BLaER1 treated with 17β-estradiol and CSF1 and Interleukin-3, amounts not matched to agents 10 nM and 100 nM (cell line): ENCODE measurements around the gene HSBP1L1.

Experiments
- H3K27ac ChIP-seq, 11 experiments: shearing (Covaris generic); formaldehyde crosslinking; 2 replicates each; pipeline ENCODE4 v1.8.1; 2022
- H3K27me3 ChIP-seq, 11 experiments: shearing (Covaris generic); formaldehyde crosslinking; 2 replicates each; pipeline ENCODE4 v1.8.1; 2022
- H3K36me3 ChIP-seq, 11 experiments: shearing (Covaris generic); formaldehyde crosslinking; 2 replicates each; pipeline ENCODE4 v1.8.1; 2022
- H3K4me1 ChIP-seq, 10 experiments: shearing (Covaris generic); formaldehyde crosslinking; 2 replicates each; pipeline ENCODE4 v1.8.1; 2022
- H3K4me2 ChIP-seq, 11 experiments: shearing (Covaris generic); formaldehyde crosslinking; 2 replicates each; pipeline ENCODE4 v1.8.1; 2022
- H3K4me3 ChIP-seq, 10 experiments: shearing (Covaris generic); formaldehyde crosslinking; 2 replicates each; pipeline ENCODE4 v1.8.1; 2022
- H3K9ac ChIP-seq, 11 experiments: shearing (Covaris generic); formaldehyde crosslinking; 2 replicates each; pipeline ENCODE4 v1.8.1; 2022
- H3K9me3 ChIP-seq, 11 experiments: shearing (Covaris generic); formaldehyde crosslinking; replicated peaks in 1 of 11; 2 replicates each; pipeline ENCODE4 v1.8.1; 2022
- H4K20me1 ChIP-seq, 11 experiments: shearing (Covaris generic); formaldehyde crosslinking; 2 replicates each; pipeline ENCODE4 v1.8.1; 2022
- Cebpa-rat ChIP-seq, 11 experiments: shearing (Covaris generic); IDR thresholded peaks; 2 replicates each; pipeline ENCODE4 v1.8.1; 2022

HSBP1L1 gene

DNA sequence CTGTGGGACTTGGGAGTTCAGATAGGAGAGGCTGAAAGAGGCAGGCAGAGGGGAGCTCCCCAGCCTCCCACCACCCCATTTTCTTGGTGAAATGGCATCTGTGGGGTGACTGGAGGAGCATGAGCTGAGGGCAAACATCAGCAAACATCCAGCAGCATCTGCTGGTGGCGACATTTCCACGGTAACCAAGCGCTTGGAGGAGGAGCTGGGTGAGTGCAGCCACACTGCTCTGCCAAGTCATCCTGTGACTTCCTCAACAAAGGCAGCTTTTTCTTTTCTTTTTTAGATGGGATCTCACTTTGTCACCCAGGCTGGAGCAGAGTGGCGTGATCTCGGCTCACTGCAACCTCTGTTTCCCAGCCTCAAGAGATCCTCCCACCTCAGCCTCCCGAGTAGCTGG, 18.3 kb downstream of the HSBP1L1 start:
- Histone ChIP-seq H3K9ac (peak overlapping the region in 3 of 11 experiments; percentile 3 to 31 (median 17); a peak in 3 of 22 replicates), H3K4me3 (no peak overlapping the region), H4K20me1 (peaks cover 99 to 100% (median 100%) of the 10 kb centered on the region in 11 experiments), H3K4me1 (peaks cover 16 to 56% (median 39%) of the 10 kb centered on the region in 10 experiments), H3K9me3 (no peaks in the 10 kb centered on the region), H3K36me3 (peaks cover 40 to 80% (median 73%) of the 10 kb centered on the region in 11 experiments), H3K27ac (peak overlapping the region in 7 of 11 experiments; percentile 6 to 59 (median 24); a peak in 12 of 22 replicates), H3K27me3 (no peaks in the 10 kb centered on the region), H3K4me2 (peak overlapping the region in 8 of 11 experiments; percentile 15 to 67 (median 46); a peak in 13 of 22 replicates)
- TF ChIP-seq Cebpa-rat (IDR thresholded peaks at IDR 0.05), result no peak

- Histone ChIP-seq H4K20me1 (peaks cover 94 to 99% (median 96%) of the 10 kb centered on the region in 11 experiments), H3K27me3 (no peaks in the 10 kb centered on the region), H3K4me1 (peaks cover 16 to 56% (median 39%) of the 10 kb centered on the region in 10 experiments), H3K9me3 (no peaks in the 10 kb centered on the region), H3K36me3 (peaks cover 37 to 75% (median 68%) of the 10 kb centered on the region in 11 experiments), H3K9ac (peak overlapping the region in 3 of 11 experiments; percentile 3 to 31 (median 17); a peak in 2 of 22 replicates), H3K4me3 (no peak overlapping the region), H3K27ac (peak overlapping the region in 8 of 11 experiments; percentile 6 to 59 (median 23); a peak in 10 of 22 replicates), H3K4me2 (peak overlapping the region in 8 of 11 experiments; percentile 15 to 67 (median 46); a peak in 13 of 22 replicates)
- TF ChIP-seq Cebpa-rat (IDR thresholded peaks at IDR 0.05), result no peak
These were observed 18.8 kb downstream of the HSBP1L1 start for GRCh38 chr18:79983253-79983652.

DNA sequence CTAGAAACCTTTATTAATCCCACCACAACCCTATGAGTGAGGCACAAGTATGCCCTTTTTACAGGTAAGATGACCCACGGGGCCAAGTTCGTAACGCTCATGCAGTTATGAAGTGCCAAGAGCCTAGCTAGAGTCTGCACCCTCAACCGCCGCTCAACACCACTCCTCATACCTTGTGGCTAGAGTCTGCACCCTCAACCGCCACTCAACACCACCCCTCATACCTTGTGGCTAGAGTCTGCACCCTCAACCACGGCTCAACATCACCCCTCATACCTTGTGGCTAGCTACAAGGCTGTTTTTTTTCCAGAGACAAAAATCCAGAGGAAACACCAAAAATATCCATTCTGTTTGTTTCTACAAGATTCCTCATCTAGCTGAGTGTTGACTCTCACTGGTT, 19.4 kb downstream of the HSBP1L1 start:
- H3K27ac ChIP-seq, result peak overlapping the region in 1 of 11 experiments; percentile 59; a peak in 1 of 22 replicates
- H3K4me3 ChIP-seq, result no peak overlapping the region
- peaks cover 35 to 70% (median 64%) of the 10 kb centered on the region in 11 experiments for H3K36me3 ChIP-seq
- H3K4me1 ChIP-seq, result peaks cover 16 to 56% (median 39%) of the 10 kb centered on the region in 10 experiments
- no peak for TF ChIP-seq Cebpa-rat (IDR thresholded peaks at IDR 0.05)
- no peaks in the 10 kb centered on the region for H3K27me3 ChIP-seq
- H4K20me1 ChIP-seq, result peaks cover 88 to 94% (median 91%) of the 10 kb centered on the region in 11 experiments
- no peaks in the 10 kb centered on the region for H3K9me3 ChIP-seq
- no peak overlapping the region for H3K9ac ChIP-seq
- peak overlapping the region in 7 of 11 experiments; percentile 4 to 67 (median 42); a peak in 9 of 22 replicates for H3K4me2 ChIP-seq

- peaks cover 21 to 56% (median 50%) of the 10 kb centered on the region in 11 experiments for H3K36me3 ChIP-seq
- H3K9ac ChIP-seq, result peak overlapping the region in 3 of 11 experiments; percentile 7 to 95 (median 40); a peak in 2 of 22 replicates
- H3K4me3 ChIP-seq, result no peak overlapping the region
- H3K4me1 ChIP-seq, result peaks cover 25 to 66% (median 45%) of the 10 kb centered on the region in 10 experiments
- H3K27me3 ChIP-seq, result no peaks in the 10 kb centered on the region
- peak overlapping the region in 4 of 11 experiments; percentile 5 to 94 (median 94); a peak in 5 of 22 replicates for H3K4me2 ChIP-seq
- TF ChIP-seq Cebpa-rat (IDR thresholded peaks at IDR 0.05), result no peak
- no peaks in the 10 kb centered on the region for H3K9me3 ChIP-seq
- H4K20me1 ChIP-seq, result peaks cover 75 to 80% (median 77%) of the 10 kb centered on the region in 11 experiments
- no peak overlapping the region for H3K27ac ChIP-seq
These were observed 20.7 kb downstream of the HSBP1L1 start for GRCh38 chr18:79985172-79985571.

DNA sequence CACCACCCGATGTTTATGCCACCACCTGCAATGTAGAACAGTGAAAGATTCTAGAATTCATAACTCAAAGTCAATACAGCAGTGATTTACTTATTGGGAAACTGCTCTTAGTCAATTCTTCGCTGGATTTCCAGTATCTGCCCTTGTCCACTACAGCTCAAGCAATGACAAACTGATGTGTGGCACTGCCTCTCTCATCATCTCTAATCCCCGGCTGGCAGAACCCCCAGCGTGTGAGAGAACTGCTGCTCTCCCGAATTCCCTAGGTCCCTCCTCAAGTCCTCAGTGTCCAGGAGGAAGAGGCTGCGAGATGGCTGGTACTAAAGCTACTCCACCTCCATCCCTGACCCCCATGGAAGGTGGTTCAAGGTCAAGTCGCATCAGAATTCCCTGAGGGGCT, 22.3 kb downstream of the HSBP1L1 start:
- Histone ChIP-seq H3K4me2 (peak overlapping the region; percentile 78 to 99 (median 93)), H3K27me3 (no peaks in the 10 kb centered on the region), H3K9ac (peak overlapping the region; percentile 87 to 96 (median 94)), H3K4me1 (peaks cover 25 to 66% (median 45%) of the 10 kb centered on the region in 10 experiments), H3K9me3 (no peaks in the 10 kb centered on the region), H3K4me3 (peak overlapping the region; percentile 69 to 94 (median 84); a peak in 19 of 20 replicates), H3K27ac (peak overlapping the region in 6 of 11 experiments; percentile 31 to 95 (median 88); a peak in 7 of 22 replicates), H4K20me1 (peaks cover 59 to 65% (median 62%) of the 10 kb centered on the region in 11 experiments), H3K36me3 (peaks cover 21 to 52% (median 44%) of the 10 kb centered on the region in 11 experiments)
- no peak for TF ChIP-seq Cebpa-rat (IDR thresholded peaks at IDR 0.05)

GRCh38 chr18:79987566-79987965, 23.1 kb downstream of the HSBP1L1 start:
- Histone ChIP-seq H3K27ac (peak overlapping the region; percentile 85 to 95 (median 92)), H3K9ac (peak overlapping the region; percentile 87 to 96 (median 94)), H3K9me3 (no peaks in the 10 kb centered on the region), H3K4me2 (peak overlapping the region; percentile 78 to 99 (median 93)), H3K4me3 (peak overlapping the region; percentile 69 to 94 (median 84)), H3K36me3 (peaks cover 21 to 43% (median 37%) of the 10 kb centered on the region in 11 experiments), H4K20me1 (peaks cover 51 to 56% (median 53%) of the 10 kb centered on the region in 11 experiments), H3K4me1 (peaks cover 25 to 59% (median 37%) of the 10 kb centered on the region in 10 experiments), H3K27me3 (no peaks in the 10 kb centered on the region)
- no peak for TF ChIP-seq Cebpa-rat (IDR thresholded peaks at IDR 0.05)

- Histone ChIP-seq H4K20me1 (peaks cover 46 to 51% (median 48%) of the 10 kb centered on the region in 11 experiments), H3K9ac (peak overlapping the region; percentile 87 to 96 (median 94)), H3K36me3 (peaks cover 21 to 38% (median 34%) of the 10 kb centered on the region in 11 experiments), H3K9me3 (no peaks in the 10 kb centered on the region), H3K4me3 (peak overlapping the region; percentile 69 to 94 (median 84)), H3K27me3 (no peaks in the 10 kb centered on the region), H3K4me1 (peaks cover 24 to 54% (median 32%) of the 10 kb centered on the region in 10 experiments), H3K27ac (peak overlapping the region; percentile 85 to 95 (median 92)), H3K4me2 (peak overlapping the region; percentile 78 to 99 (median 93))
- TF ChIP-seq Cebpa-rat (IDR thresholded peaks at IDR 0.05), result no peak
These were observed 23.6 kb downstream of the HSBP1L1 start for GRCh38 chr18:79988071-79988450.

- Histone ChIP-seq H3K4me2 (peak within 1 kb of the TSS; percentile 88 to 99 (median 94)), H3K27ac (peak within 1 kb of the TSS; percentile 85 to 95 (median 92)), H3K9me3 (no peaks in the 10 kb centered on the region), H3K36me3 (peaks cover 21 to 33% (median 31%) of the 10 kb centered on the region in 11 experiments), H3K4me1 (peaks cover 23 to 48% (median 27%) of the 10 kb centered on the region in 10 experiments), H4K20me1 (peaks cover 40 to 46% (median 43%) of the 10 kb centered on the region in 11 experiments; a peak in 21 of 22 replicates), H3K4me3 (peak within 1 kb of the TSS; percentile 69 to 94 (median 84)), H3K9ac (peak within 1 kb of the TSS; percentile 87 to 96 (median 94)), H3K27me3 (no peaks in the 10 kb centered on the region)
- TF ChIP-seq Cebpa-rat (IDR thresholded peaks at IDR 0.05), result no peak
These were observed 24.2 kb downstream of the HSBP1L1 start, which contains the start of gene TXNL4A for GRCh38 chr18:79988451-79989194. TXNL4A (minus strand) TSS chr18:79988563; CDS start chr18:79988392, 171 bp downstream.
